Neuronal stem cell (in vitro differentiated cells): ENCODE results near the gene GLRA1.

Experiments
- DNase-seq: peaks from one replicate; pipeline ENCODE4 v3.0.0-alpha.2; 2013; ENCODE audit warnings: low spot score
- H2AFZ ChIP-seq: one replicate; pipeline ENCODE4 v1.6.1; 2013; ENCODE audit warnings: mild to moderate bottlenecking, low read length, inconsistent platforms
- H2AK5ac ChIP-seq: 2 replicates; pipeline ENCODE4 v1.6.1; 2013; ENCODE audit warnings: low read depth, mild to moderate bottlenecking, inconsistent platforms, low read length, moderate library complexity, mixed read lengths
- H2BK120ac ChIP-seq: 2 replicates; pipeline ENCODE4 v1.6.1; 2013; ENCODE audit warnings: low read depth, mild to moderate bottlenecking, inconsistent platforms, low read length, moderate library complexity, mixed read lengths
- H2BK12ac ChIP-seq: one replicate; pipeline ENCODE4 v1.6.1; 2013; ENCODE audit warnings: low read length, inconsistent platforms
- H2BK15ac ChIP-seq: 2 replicates; pipeline ENCODE4 v1.6.1; 2013; ENCODE audit warnings: mild to moderate bottlenecking, low read length, inconsistent platforms, mixed read lengths
- H2BK5ac ChIP-seq: one replicate; pipeline ENCODE4 v1.6.1; 2013; ENCODE audit warnings: inconsistent platforms, mild to moderate bottlenecking, low read length, moderate library complexity
- H3K14ac ChIP-seq: one replicate; pipeline ENCODE4 v1.6.1; 2013; ENCODE audit warnings: low read length, inconsistent platforms
- H3K18ac ChIP-seq: 2 replicates; pipeline ENCODE4 v1.6.1; 2013; ENCODE audit warnings: low read length, inconsistent platforms
- H3K23ac ChIP-seq: 2 replicates; pipeline ENCODE4 v1.6.1; 2013; ENCODE audit warnings: low read depth, mild to moderate bottlenecking, mixed read lengths, low read length, inconsistent platforms; ENCODE audit not compliant: poor library complexity
- H3K27ac ChIP-seq: replicated peaks from 3 replicates; pipeline ENCODE4 v1.5.1; 2013; ENCODE audit warnings: low read length, inconsistent platforms
- H3K27me3 ChIP-seq, 3 experiments: 2 replicates each; pipeline ENCODE4 v1.6.1; 2013; ENCODE audit warnings: low read length in 3 of 3, mild to moderate bottlenecking in 2 of 3, inconsistent platforms in 1 of 3, low read depth in 1 of 3, mixed read lengths in 1 of 3, moderate library complexity in 1 of 3; ENCODE audit not compliant: control insufficient read depth in 3 of 3, insufficient read depth in 3 of 3
- H3K36me3 ChIP-seq, 2 donors: replicated peaks in 1 of 2; 2 replicates each; pipeline ENCODE4 v1.6.1; 2013; ENCODE audit warnings: low read length in 2 of 2; ENCODE audit not compliant: control insufficient read depth in 2 of 2, insufficient read depth in 2 of 2
- H3K4ac ChIP-seq: 2 replicates; pipeline ENCODE4 v1.6.1; 2013; ENCODE audit warnings: inconsistent platforms, mild to moderate bottlenecking, low read length, moderate library complexity
- H3K4me1 ChIP-seq, 2 donors: 1 replicate in 1 of 2; 2 replicates in 1 of 2; pipeline ENCODE4 v1.6.1; 2013; ENCODE audit warnings: low read length in 2 of 2, low read depth in 1 of 2; ENCODE audit not compliant: control insufficient read depth in 2 of 2, insufficient read depth in 1 of 2
- H3K4me2 ChIP-seq: one replicate; pipeline ENCODE4 v1.6.1; 2013; ENCODE audit warnings: mild to moderate bottlenecking, low read length, inconsistent platforms; ENCODE audit not compliant: insufficient read depth, poor library complexity, severe bottlenecking
- H3K4me3 ChIP-seq, 2 donors: 2 replicates each; pipeline ENCODE4 v1.5.1; 2013; ENCODE audit warnings: low read length in 2 of 2, mild to moderate bottlenecking in 2 of 2, inconsistent platforms in 1 of 2, moderate library complexity in 1 of 2
- H3K79me1 ChIP-seq: one replicate; pipeline ENCODE4 v1.6.1; 2013; ENCODE audit warnings: low read depth, mild to moderate bottlenecking, inconsistent platforms, low read length, moderate library complexity
- H3K9ac ChIP-seq: one replicate; pipeline ENCODE4 v1.6.1; 2013; ENCODE audit warnings: mild to moderate bottlenecking, low read depth, low read length, inconsistent platforms; ENCODE audit not compliant: poor library complexity
- H3K9me3 ChIP-seq, 2 donors: replicated peaks in 1 of 2; 2 replicates each; pipeline versions ENCODE3 to v1.6.1; 2013; ENCODE audit warnings: low read length in 2 of 2, mild to moderate bottlenecking in 2 of 2, inconsistent platforms in 1 of 2, low read depth in 1 of 2, mixed read lengths in 1 of 2, moderate library complexity in 1 of 2; ENCODE audit not compliant: control insufficient read depth in 2 of 2, insufficient read depth in 1 of 2
- H4K8ac ChIP-seq: one replicate; pipeline ENCODE4 v1.6.1; 2013; ENCODE audit warnings: low read depth, mild to moderate bottlenecking, inconsistent platforms, low read length, moderate library complexity
- H4K91ac ChIP-seq: one replicate; pipeline ENCODE4 v1.6.1; 2013; ENCODE audit warnings: low read length, low read depth, mild to moderate bottlenecking, inconsistent platforms; ENCODE audit not compliant: poor library complexity
- WGBS, 2 donors: extraction: QIAGEN DNeasy Blood & Tissue Kit; methylation state at CpG; one replicate each; pipeline ENCODE4 v1.1.7; 2013; ENCODE audit warnings: missing lambda C conversion rate in 2 of 2, mixed read lengths in 1 of 2; ENCODE audit not compliant: insufficient read length in 2 of 2, insufficient replicate concordance in 1 of 2; ENCODE audit errors: extremely low coverage in 2 of 2; 5-methylcytosine and 5-hydroxymethylcytosine counted together

Gene GLRA1

DNA sequence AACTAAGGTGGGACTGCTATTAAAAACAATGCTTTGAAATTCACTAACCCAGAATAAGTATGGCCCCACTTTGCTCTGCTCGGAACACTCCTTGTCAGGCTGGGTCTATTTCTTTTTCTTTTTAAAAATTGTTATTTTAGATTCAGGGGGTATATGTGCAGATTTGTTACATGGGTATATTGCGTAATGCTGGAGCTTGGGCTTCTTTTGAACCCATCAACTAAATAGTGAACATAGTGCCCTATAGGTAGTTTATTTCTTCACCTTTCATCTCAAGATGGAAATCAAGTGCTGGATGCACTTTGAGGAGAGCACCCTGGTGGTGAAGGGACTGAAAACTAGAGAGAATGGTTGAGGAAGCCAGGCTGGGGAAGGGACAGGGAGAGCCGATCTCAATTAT lies 51.0 kb downstream of the GLRA1 start:
- Histone ChIP-seq H4K8ac (no peak overlapping the region), H2BK5ac (no peak overlapping the region), H3K27ac (no peak overlapping the region), H3K27me3 (no peaks in the 10 kb centered on the region), H3K23ac (no peak overlapping the region), H3K4ac (no peak overlapping the region), H3K4me1 (no peaks in the 10 kb centered on the region), H3K9ac (no peak overlapping the region), H3K14ac (no peak overlapping the region), H4K91ac (no peak overlapping the region), H2BK15ac (no peak overlapping the region), H3K36me3 (no peaks in the 10 kb centered on the region), H2AFZ (no peak overlapping the region), H3K18ac (no peak overlapping the region), H3K4me3 (no peak overlapping the region), H2AK5ac (no peak overlapping the region), H3K79me1 (no peaks in the 10 kb centered on the region), H2BK12ac (no peak overlapping the region), H2BK120ac (no peak overlapping the region), H3K9me3 (no peaks in the 10 kb centered on the region), H3K4me2 (no peak overlapping the region)
- no CpG with 5 or more reads among the region's 3 CpGs for WGBS, 2 donors
- DNase-seq = no peak

DNA sequence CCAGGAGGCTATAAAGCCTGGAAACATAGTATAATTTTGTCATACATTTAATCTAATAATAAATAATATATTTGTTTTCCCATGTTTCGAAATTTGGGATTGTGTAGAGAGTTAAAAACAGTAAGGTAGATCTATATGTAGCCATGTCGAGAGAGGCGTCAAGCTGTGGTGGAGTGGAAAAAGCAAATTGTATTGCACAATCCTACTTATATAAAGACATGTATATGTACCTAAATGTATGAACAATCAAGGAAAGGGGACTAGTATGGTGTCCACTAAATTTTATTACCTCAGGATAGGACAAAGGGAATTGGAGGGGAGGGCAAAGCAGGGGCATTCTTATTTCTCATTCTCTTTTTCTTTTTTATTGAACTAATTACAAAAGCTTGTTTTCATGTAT lies 52.0 kb downstream of the GLRA1 start:
- H3K9ac ChIP-seq = no peak overlapping the region

DNA sequence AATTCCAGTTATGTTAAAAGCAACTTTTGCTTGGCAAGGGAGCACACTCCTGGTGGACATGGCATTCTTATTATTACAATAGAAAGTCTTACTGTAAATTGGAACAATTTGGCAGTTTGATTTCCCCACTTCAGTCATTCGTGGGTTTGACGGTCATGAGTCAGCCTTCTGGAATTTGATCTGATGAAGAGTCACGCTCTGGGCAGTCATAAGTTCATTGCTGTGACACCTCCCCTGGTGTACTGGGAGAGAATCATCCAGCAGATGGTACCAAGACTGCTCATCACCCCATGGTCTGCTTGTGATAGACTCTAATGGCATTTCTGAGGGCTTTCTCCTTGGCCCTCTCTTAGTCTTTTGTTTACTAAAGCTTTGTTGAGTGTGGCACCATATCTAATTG lies 53.8 kb downstream of the GLRA1 start:
- H3K23ac ChIP-seq = no peak overlapping the region
- no peak overlapping the region for H4K91ac ChIP-seq
- H3K18ac ChIP-seq = no peak overlapping the region
- no peak overlapping the region for H2BK120ac ChIP-seq
- no peak overlapping the region for H3K14ac ChIP-seq
- DNase-seq = no peak
- no peaks in the 10 kb centered on the region for H3K36me3 ChIP-seq
- no peaks in the 10 kb centered on the region for H3K9me3 ChIP-seq
- H3K4me3 ChIP-seq = no peak overlapping the region
- WGBS, 2 donors = no CpG with 5 or more reads among the region's 3 CpGs
- H2BK15ac ChIP-seq = no peak overlapping the region
- no peak overlapping the region for H3K9ac ChIP-seq
- no peak overlapping the region for H3K4me2 ChIP-seq
- H3K27me3 ChIP-seq = no peaks in the 10 kb centered on the region
- no peak overlapping the region for H4K8ac ChIP-seq
- no peaks in the 10 kb centered on the region for H3K4me1 ChIP-seq
- no peak overlapping the region for H2AFZ ChIP-seq
- H2BK5ac ChIP-seq = no peak overlapping the region
- no peak overlapping the region for H3K27ac ChIP-seq
- no peak overlapping the region for H2BK12ac ChIP-seq
- H3K4ac ChIP-seq = no peak overlapping the region
- no peak overlapping the region for H2AK5ac ChIP-seq
- H3K79me1 ChIP-seq = no peaks in the 10 kb centered on the region

More for the DNA sequence above, 52.0 kb downstream of the GLRA1 start:
- Histone ChIP-seq H3K4me1 (no peaks in the 10 kb centered on the region), H3K4me2 (no peak overlapping the region), H4K8ac (no peak overlapping the region), H3K79me1 (no peaks in the 10 kb centered on the region), H3K36me3 (no peaks in the 10 kb centered on the region), H2BK15ac (no peak overlapping the region), H2BK12ac (no peak overlapping the region), H3K4me3 (no peak overlapping the region), H3K23ac (no peak overlapping the region), H3K9me3 (no peaks in the 10 kb centered on the region), H2BK5ac (no peak overlapping the region), H3K27me3 (no peaks in the 10 kb centered on the region), H2AFZ (no peak overlapping the region), H3K18ac (no peak overlapping the region), H3K4ac (no peak overlapping the region), H2AK5ac (no peak overlapping the region), H4K91ac (no peak overlapping the region), H3K27ac (no peak overlapping the region), H3K14ac (no peak overlapping the region), H2BK120ac (no peak overlapping the region)
- no CpG with 5 or more reads among the region's 3 CpGs for WGBS, 2 donors
- DNase-seq = no peak

GRCh38 chr5:151870271-151870670 lies 54.4 kb downstream of the GLRA1 start:
- Histone ChIP-seq H3K36me3 (no peaks in the 10 kb centered on the region), H2BK15ac (no peak overlapping the region), H3K4me2 (no peak overlapping the region), H4K91ac (no peak overlapping the region), H3K14ac (no peak overlapping the region), H3K79me1 (no peaks in the 10 kb centered on the region), H2AK5ac (no peak overlapping the region), H2BK5ac (no peak overlapping the region), H3K4ac (no peak overlapping the region), H3K9ac (no peak overlapping the region), H3K27me3 (no peaks in the 10 kb centered on the region), H3K18ac (no peak overlapping the region), H2BK120ac (no peak overlapping the region), H3K9me3 (no peaks in the 10 kb centered on the region), H2BK12ac (no peak overlapping the region), H3K27ac (no peak overlapping the region), H3K4me1 (no peaks in the 10 kb centered on the region), H4K8ac (no peak overlapping the region), H3K4me3 (no peak overlapping the region), H3K23ac (no peak overlapping the region), H2AFZ (no peak overlapping the region)
- whole genome bisulfite sequencing, 2 donors = no CpG with 5 or more reads among the region's 2 CpGs
- no peak for DNase-seq
